ENCODE data around the gene KCTD16. TPM values are rescaled to one million over a fixed set of nuclear protein-coding genes. Genes with fewer than 3 reads are reported as not detected.

The KCTD16 gene
- total RNA-seq, 2 experiments from 2014 or later: not detected

DNA sequence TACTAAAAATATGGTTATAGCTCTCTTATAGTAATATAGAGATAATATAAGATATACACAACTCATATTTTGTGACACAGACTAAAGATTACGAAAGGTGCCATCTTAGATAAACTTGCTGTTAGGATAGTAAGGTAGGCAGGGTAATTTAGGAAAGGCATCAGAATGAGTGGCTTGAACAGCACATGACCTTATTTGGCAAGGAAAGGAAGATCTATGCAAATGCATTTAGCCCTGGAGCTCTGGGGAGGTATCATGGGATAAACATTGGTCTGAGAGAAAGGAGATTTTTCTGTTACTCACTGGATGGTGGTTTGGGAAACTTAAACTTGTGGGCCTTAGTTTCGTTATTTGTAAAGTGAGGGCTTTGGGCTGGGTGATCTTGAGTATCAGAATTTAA, 65.8 kb downstream of the KCTD16 start:
- Mint-ChIP-seq H3K4me1 (no peaks in the 10 kb centered on the region), H3K4me3 (no peak overlapping the region), H3K27me3 (peaks cover 5% of the 10 kb centered on the region), H3K36me3 (ENCODE audit: low read depth) (no peaks in the 10 kb centered on the region), H3K27ac (no peak overlapping the region), H3K9me3 (no peaks in the 10 kb centered on the region)
- DNase-seq: no peak
- CTCF ChIA-PET: interaction anchor here (2.1 kb wide), 1 partner anchor 33 kb away, joined by 7 read pairs; no protein-coding TSS in a partner anchor
- POLR2A ChIA-PET: no interaction called here

DNA sequence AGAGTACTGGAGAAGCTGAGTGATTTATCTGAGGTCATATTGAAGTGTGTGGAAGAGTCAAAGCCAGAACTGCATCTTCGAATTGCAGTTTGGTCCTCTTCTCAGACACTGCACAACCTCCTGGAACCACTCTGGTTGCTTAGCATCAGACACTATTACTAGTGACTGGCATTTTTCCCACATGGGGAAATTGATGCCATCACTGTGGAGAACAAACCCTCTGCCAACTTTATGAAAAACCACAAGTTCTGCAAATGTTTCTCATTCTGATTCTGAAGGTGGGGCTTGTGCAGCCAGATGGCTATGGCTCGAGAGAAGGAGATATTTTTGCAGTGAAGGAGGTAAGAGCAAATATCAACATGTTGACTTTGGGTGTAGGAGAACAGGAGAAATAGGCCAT, 67.2 kb downstream of the KCTD16 start:
- CTCF ChIA-PET: no interaction called here
- no peak for DNase-seq
- POLR2A ChIA-PET: no interaction called here

DNA sequence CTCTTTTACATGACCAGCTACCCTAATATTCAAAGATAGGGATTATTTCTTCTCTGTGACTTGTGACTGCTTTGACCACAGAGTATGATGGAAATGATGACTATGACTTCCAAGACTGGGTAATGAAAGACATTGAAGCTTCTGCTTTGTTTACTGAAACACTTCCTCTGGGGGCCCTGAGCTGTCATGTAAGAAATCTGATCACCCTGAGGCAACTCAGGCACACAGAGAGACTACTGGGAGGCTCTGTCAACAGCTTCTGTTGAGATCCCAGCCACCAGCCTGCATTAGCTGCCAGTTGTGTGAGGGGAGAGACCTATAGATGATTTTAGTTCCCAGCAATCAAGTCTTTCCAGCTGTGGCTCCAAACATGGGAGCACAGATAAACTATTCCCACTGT, 76.5 kb downstream of the KCTD16 start:
- CTCF ChIA-PET: no interaction called here
- H3K4me1 Mint-ChIP-seq: no peaks in the 10 kb centered on the region
- no peaks in the 10 kb centered on the region for H3K9me3 Mint-ChIP-seq
- no peak for DNase-seq
- POLR2A ChIA-PET: no interaction called here
- no peaks in the 10 kb centered on the region for H3K36me3 Mint-ChIP-seq (ENCODE audit: low read depth)
- H3K27ac Mint-ChIP-seq: no peak overlapping the region
- no peaks in the 10 kb centered on the region for H3K27me3 Mint-ChIP-seq
- H3K4me3 Mint-ChIP-seq: no peak overlapping the region

More for the DNA sequence above, 67.2 kb downstream of the KCTD16 start:
- Mint-ChIP-seq H3K4me3 (no peak overlapping the region), H3K9me3 (no peaks in the 10 kb centered on the region), H3K27ac (no peak overlapping the region), H3K4me1 (no peaks in the 10 kb centered on the region), H3K27me3 (peaks cover 5% of the 10 kb centered on the region), H3K36me3 (ENCODE audit: low read depth) (no peaks in the 10 kb centered on the region)

GRCh38 chr5:144248015-144248414, 77.3 kb downstream of the KCTD16 start:
- no peaks in the 10 kb centered on the region for H3K36me3 Mint-ChIP-seq (ENCODE audit: low read depth)
- H3K9me3 Mint-ChIP-seq: no peaks in the 10 kb centered on the region
- H3K27me3 Mint-ChIP-seq: no peaks in the 10 kb centered on the region
- POLR2A ChIA-PET: no interaction called here
- H3K4me3 Mint-ChIP-seq: no peak overlapping the region
- no peak overlapping the region for H3K27ac Mint-ChIP-seq
- H3K4me1 Mint-ChIP-seq: no peaks in the 10 kb centered on the region
- CTCF ChIA-PET: no interaction called here
- DNase-seq: no peak

- H3K4me3 Mint-ChIP-seq: no peak overlapping the region
- H3K9me3 Mint-ChIP-seq: no peaks in the 10 kb centered on the region
- H3K27me3 Mint-ChIP-seq: no peaks in the 10 kb centered on the region
- CTCF ChIA-PET: no interaction called here
- H3K36me3 Mint-ChIP-seq (ENCODE audit: low read depth): no peaks in the 10 kb centered on the region
- no peak overlapping the region for H3K27ac Mint-ChIP-seq
- POLR2A ChIA-PET: no interaction called here
- DNase-seq: no peak
- no peaks in the 10 kb centered on the region for H3K4me1 Mint-ChIP-seq
These were observed 79.2 kb downstream of the KCTD16 start for GRCh38 chr5:144249755-144250464.

DNA sequence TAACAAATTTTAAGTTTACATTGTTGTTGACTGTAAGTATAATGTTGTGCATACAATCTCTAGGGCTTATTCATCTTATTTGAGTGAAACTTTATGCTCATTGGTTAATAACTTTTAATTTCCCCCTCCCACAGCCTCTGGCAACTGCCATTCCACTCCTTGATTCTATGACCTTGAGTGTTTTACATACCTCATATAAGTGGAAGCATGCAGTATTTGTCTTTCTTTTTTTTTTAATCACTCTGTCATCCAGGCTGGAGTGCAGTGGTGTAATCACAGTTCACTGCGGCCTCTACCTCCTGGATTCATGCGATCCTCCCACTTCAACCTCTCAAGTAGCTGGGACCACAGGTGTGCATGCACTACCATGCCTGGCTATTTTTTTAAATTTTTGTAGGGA, 83.9 kb downstream of the KCTD16 start:
- H3K27me3 Mint-ChIP-seq: no peaks in the 10 kb centered on the region
- no peak overlapping the region for H3K27ac Mint-ChIP-seq
- H3K9me3 Mint-ChIP-seq: no peaks in the 10 kb centered on the region
- H3K4me3 Mint-ChIP-seq: no peak overlapping the region
- POLR2A ChIA-PET: no interaction called here
- DNase-seq: no peak
- no peaks in the 10 kb centered on the region for H3K4me1 Mint-ChIP-seq
- H3K36me3 Mint-ChIP-seq (ENCODE audit: low read depth): no peaks in the 10 kb centered on the region
- CTCF ChIA-PET: interaction anchor here (1.2 kb wide), 1 partner anchor 20 kb away, joined by 3 read pairs; no protein-coding TSS in a partner anchor

DNA sequence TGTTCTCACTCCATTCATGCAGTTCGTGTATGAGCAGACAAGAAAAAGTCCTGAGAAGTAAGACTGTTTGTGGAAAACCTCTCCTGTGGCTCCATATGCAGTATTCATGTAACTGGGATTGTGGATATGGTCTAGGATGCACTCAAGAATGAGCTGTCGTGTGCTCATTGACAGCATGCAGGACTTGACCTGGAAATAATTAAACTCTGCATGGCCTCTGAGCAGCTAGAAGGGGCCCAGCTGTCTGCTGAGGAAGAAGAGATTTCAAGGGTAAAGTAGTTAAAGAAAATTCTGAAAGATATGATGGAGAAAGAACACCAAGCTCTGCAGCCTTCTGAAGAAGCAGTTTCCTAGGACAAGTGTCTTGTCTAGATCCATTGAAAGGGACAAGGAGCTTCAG, 89.4 kb downstream of the KCTD16 start:
- Mint-ChIP-seq H3K27me3 (peaks cover 2% of the 10 kb centered on the region), H3K36me3 (ENCODE audit: low read depth) (no peaks in the 10 kb centered on the region), H3K4me3 (no peak overlapping the region), H3K4me1 (no peaks in the 10 kb centered on the region), H3K9me3 (no peaks in the 10 kb centered on the region), H3K27ac (no peak overlapping the region)
- POLR2A ChIA-PET: no interaction called here
- CTCF ChIA-PET: no interaction called here
- DNase-seq: no peak

GRCh38 chr5:144265643-144266247, 95.1 kb downstream of the KCTD16 start:
- Mint-ChIP-seq H3K27me3 (peaks cover 7% of the 10 kb centered on the region), H3K36me3 (ENCODE audit: low read depth) (no peaks in the 10 kb centered on the region), H3K9me3 (no peaks in the 10 kb centered on the region), H3K4me3 (no peak overlapping the region), H3K27ac (no peak overlapping the region), H3K4me1 (no peaks in the 10 kb centered on the region)
- ChIA-PET POLR2A (no interaction called here), CTCF (no interaction called here)
- no peak for DNase-seq

- DNase-seq: no peak
- CTCF ChIA-PET: no interaction called here
- Mint-ChIP-seq H3K27me3 (peaks cover 5% of the 10 kb centered on the region), H3K4me1 (no peaks in the 10 kb centered on the region), H3K36me3 (ENCODE audit: low read depth) (no peaks in the 10 kb centered on the region), H3K4me3 (no peak overlapping the region), H3K27ac (no peak overlapping the region), H3K9me3 (no peaks in the 10 kb centered on the region)
- POLR2A ChIA-PET: no interaction called here
These were observed 97.4 kb downstream of the KCTD16 start for GRCh38 chr5:144267961-144268513.

DNA sequence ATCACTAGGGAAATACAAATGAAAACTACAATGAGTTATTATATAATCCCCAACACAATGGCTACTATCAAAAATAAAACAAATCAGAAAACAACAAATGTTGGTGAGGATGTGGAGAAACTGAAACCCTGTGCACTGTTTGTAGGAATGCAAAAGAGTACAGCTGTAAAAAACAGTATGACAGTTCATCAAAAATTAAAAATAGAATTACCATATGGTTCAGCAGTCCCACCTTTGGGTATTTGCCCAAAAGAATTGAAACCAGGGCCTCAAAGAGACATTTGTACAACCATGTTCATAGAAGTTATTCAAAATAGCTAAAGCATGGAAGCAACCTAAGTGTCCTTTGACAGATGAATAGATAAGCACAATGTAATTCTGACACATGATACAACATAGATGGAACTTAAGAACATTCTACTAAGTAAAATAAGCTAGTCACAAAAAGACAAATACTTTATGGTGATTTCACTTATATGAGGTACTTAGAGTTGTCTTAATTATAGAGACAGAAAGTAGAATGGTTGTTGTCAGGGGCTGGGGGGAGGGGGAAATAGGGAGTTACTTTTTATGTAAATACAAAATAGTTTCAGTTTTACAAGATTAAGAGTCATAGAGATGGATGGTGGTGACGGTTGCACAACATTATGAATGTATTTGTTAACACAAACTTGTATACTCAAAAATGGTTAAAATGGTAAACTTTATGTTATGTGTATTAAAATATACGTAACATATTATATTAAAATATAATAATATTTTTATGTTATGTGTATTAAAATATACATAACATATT, 102.8 kb downstream of the KCTD16 start:
- H3K4me1 Mint-ChIP-seq: no peaks in the 10 kb centered on the region
- POLR2A ChIA-PET: no interaction called here
- peaks cover 5% of the 10 kb centered on the region for H3K27me3 Mint-ChIP-seq
- CTCF ChIA-PET: no interaction called here
- H3K9me3 Mint-ChIP-seq: no peaks in the 10 kb centered on the region
- no peak overlapping the region for H3K4me3 Mint-ChIP-seq
- H3K27ac Mint-ChIP-seq: no peak overlapping the region
- DNase-seq: no peak
- no peaks in the 10 kb centered on the region for H3K36me3 Mint-ChIP-seq (ENCODE audit: low read depth)

- DNase-seq: no peak
- no peak overlapping the region for H3K4me3 Mint-ChIP-seq
- H3K36me3 Mint-ChIP-seq (ENCODE audit: low read depth): no peaks in the 10 kb centered on the region
- H3K27me3 Mint-ChIP-seq: no peaks in the 10 kb centered on the region
- POLR2A ChIA-PET: no interaction called here
- CTCF ChIA-PET: no interaction called here
- H3K9me3 Mint-ChIP-seq: no peaks in the 10 kb centered on the region
- no peak overlapping the region for H3K27ac Mint-ChIP-seq
- H3K4me1 Mint-ChIP-seq: no peaks in the 10 kb centered on the region
These were observed 104.7 kb downstream of the KCTD16 start for GRCh38 chr5:144275329-144275728.

GRCh38 chr5:144276034-144276822, 105.6 kb downstream of the KCTD16 start:
- H3K4me1 Mint-ChIP-seq: no peaks in the 10 kb centered on the region
- no peak overlapping the region for H3K27ac Mint-ChIP-seq
- no peak for DNase-seq
- POLR2A ChIA-PET: no interaction called here
- H3K27me3 Mint-ChIP-seq: no peaks in the 10 kb centered on the region
- CTCF ChIA-PET: no interaction called here
- H3K9me3 Mint-ChIP-seq: no peaks in the 10 kb centered on the region
- no peak overlapping the region for H3K4me3 Mint-ChIP-seq
- H3K36me3 Mint-ChIP-seq (ENCODE audit: low read depth): no peaks in the 10 kb centered on the region

- Mint-ChIP-seq H3K36me3 (ENCODE audit: low read depth) (no peaks in the 10 kb centered on the region), H3K27me3 (no peaks in the 10 kb centered on the region), H3K4me3 (no peak overlapping the region), H3K4me1 (no peaks in the 10 kb centered on the region), H3K9me3 (no peaks in the 10 kb centered on the region), H3K27ac (no peak overlapping the region)
- DNase-seq: no peak
- CTCF ChIA-PET: no interaction called here
- POLR2A ChIA-PET: no interaction called here
These were observed 111.1 kb downstream of the KCTD16 start for GRCh38 chr5:144281784-144282183.
